HL-60 (cell line): ENCODE results near the gene PRPS2.

ENCODE experiments used
- GABPA ChIP-seq: IDR thresholded peaks from 2 replicates; pipeline ENCODE4 v1.6.1; 2012; ENCODE audit warnings: low read depth
- REST ChIP-seq: IDR thresholded peaks from 2 replicates; pipeline ENCODE4 v1.6.1; 2012; ENCODE audit warnings: low read depth; ENCODE audit not compliant: insufficient replicate concordance
- TF ChIP-seq, protein P1 (sequence below): IDR thresholded peaks from one replicate; pipeline ENCODE4 v1.5.1; 2011; ENCODE audit warnings: low read length, control low read depth, inconsistent platforms; ENCODE audit not compliant: insufficient read depth

GRCh38 chrX:12871257-12871656 is 80.0 kb downstream of the PRPS2 start:
- TF ChIP-seq, protein P1, sequence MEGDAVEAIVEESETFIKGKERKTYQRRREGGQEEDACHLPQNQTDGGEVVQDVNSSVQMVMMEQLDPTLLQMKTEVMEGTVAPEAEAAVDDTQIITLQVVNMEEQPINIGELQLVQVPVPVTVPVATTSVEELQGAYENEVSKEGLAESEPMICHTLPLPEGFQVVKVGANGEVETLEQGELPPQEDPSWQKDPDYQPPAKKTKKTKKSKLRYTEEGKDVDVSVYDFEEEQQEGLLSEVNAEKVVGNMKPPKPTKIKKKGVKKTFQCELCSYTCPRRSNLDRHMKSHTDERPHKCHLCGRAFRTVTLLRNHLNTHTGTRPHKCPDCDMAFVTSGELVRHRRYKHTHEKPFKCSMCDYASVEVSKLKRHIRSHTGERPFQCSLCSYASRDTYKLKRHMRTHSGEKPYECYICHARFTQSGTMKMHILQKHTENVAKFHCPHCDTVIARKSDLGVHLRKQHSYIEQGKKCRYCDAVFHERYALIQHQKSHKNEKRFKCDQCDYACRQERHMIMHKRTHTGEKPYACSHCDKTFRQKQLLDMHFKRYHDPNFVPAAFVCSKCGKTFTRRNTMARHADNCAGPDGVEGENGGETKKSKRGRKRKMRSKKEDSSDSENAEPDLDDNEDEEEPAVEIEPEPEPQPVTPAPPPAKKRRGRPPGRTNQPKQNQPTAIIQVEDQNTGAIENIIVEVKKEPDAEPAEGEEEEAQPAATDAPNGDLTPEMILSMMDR, result no peak
- no peak for TF ChIP-seq GABPA
- TF ChIP-seq REST, result no peak
